CD8-positive, alpha-beta memory T cell (primary cell): ENCODE data around the gene PTGIS. TPM values are rescaled to one million over a fixed set of nuclear protein-coding genes. Genes with fewer than 3 reads are reported as not detected.

Experiments used
- polyA plus RNA-seq: library from polyadenylated mRNA; unstranded; fragments of 300-500 nt; fragmentation: Illumina TruSeq; gene quantifications from one replicate; pipeline ENCODE4 v1.2.3, GENCODE V29; 2021
- total RNA-seq, 2 experiments: library from RNA; stranded (reverse); gene quantifications; one replicate each; pipeline ENCODE4 v1.2.3, GENCODE V29; 2021

Gene PTGIS
- total and polyA plus RNA-seq, 3 experiments from 2014 or later = 0.15 to 7.8 (median 7.6) TPM

Other genes with a start within 250 kb of the PTGIS start
- gene KCNB1, start 85.5 kb downstream of the PTGIS start, total RNA-seq = under 1 TPM in 1 of 2 experiments, not detected in 1; 0.77 TPM
- not detected for gene KCNB1, start 85.5 kb downstream of the PTGIS start, polyA plus RNA-seq
- gene B4GALT5, start 145.7 kb upstream of the PTGIS start, total RNA-seq = 10 to 100 TPM; 37.5 to 39.1 TPM
- 2.0 TPM for gene B4GALT5, start 145.7 kb upstream of the PTGIS start, polyA plus RNA-seq
- gene SLC9A8, start 244.7 kb upstream of the PTGIS start, total RNA-seq = 10 to 100 TPM; 11.5 to 12.0 TPM
- gene SLC9A8, start 244.7 kb upstream of the PTGIS start, polyA plus RNA-seq = 7.7 TPM